ENCODE results near the gene GFOD1.

- TF ChIP-seq POLR2A (IDR thresholded peaks at IDR 0.05): no peak
- TF ChIP-seq CTCF (IDR thresholded peaks at IDR 0.05): no peak
- peak; percentile 25 to 94 for TF ChIP-seq EP300 (IDR thresholded peaks at IDR 0.05)
Measured at GRCh38 chr6:13407709-13408695, 79.4 kb downstream of the GFOD1 start.
